GM21576 (cell line): ENCODE data around the gene FAM98C.
"Not testable (repeated sequence)": the region's sequence is repeated elsewhere in the genome, so short reads cannot be mapped to it uniquely, and the experiment has no call there.

ENCODE experiments used
- ATAC-seq: cut with Tn5 transposase; IDR thresholded peaks from one replicate; pipeline ENCODE4 v1.9.1; 2021; ENCODE audit warnings: mild to moderate bottlenecking, moderate library complexity; ENCODE audit not compliant: unreplicated experiment

The FAM98C gene

GRCh38 chr19:38425222-38425809 lies 22.4 kb downstream of the FAM98C start:
- ATAC-seq = no peak

DNA sequence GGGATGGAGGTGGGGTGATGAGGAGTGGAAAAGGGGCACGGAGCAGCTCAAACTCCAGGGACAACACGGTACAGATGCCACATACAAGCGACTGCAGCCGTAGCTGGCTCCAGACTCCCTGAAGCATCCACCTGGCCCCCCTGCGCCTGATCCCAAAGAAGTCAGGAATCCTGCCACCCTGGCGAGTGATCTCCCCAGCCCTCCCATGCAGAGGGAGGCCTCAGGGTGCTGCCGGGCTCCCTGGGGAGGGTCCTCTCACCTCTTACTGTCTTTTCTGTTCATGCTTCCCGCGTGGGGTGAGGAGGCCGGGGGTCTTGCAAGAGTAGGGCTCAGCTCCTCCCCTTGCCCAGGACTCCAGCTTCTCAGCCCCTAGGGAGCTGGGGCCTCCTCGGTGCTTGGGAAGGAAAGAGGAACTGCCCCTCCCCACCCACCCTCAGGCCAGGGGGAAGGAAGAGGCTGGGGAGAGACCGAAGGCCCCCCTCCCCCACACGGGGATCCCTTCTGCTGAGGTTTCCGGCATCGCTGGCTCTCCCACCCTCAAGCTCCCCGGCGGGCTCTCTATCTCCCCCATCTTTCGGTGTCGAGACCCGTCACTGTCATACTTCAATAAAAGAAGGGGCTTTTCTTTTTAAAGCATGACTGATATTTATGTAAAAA lies 23.0 kb downstream of the FAM98C start, which contains the start of gene RASGRP4:
TSS of gene RASGRP4 (minus strand) at position 410 of the 657 bp plus-strand sequence. CDS start at position 282, 128 bp downstream.
- ATAC-seq = no peak

DNA sequence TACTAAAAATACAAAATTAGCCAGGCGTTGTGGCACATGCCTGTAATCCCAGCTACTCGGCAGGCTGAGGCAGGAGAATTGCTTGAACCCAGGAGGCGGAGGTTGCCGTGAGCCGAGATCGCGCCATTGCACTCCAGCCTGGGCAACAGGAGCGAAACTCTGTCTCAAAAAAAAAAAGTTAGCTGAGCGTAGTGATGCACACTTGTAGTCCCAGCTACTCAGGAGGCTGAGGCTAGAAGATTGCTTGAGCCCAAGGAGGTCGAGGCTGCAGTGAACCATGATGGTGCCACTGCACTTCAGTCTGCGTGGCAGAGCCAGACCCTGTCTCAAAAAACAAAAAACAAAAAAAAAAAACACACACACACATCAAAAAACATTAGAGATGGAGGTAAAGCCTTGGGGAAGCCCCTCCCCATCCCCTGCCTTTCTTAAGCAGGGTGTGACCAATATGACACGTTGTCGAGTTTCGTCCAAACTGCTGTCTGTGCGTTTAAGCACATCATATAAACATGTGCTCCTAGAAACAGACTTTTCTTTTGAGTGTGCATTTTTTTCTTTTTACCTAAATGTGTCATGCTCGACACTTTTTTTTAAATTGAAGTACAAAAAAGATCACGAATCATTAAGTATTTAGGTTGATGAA lies 24.3 kb downstream of the FAM98C start:
- ATAC-seq = not testable (repeated sequence)

DNA sequence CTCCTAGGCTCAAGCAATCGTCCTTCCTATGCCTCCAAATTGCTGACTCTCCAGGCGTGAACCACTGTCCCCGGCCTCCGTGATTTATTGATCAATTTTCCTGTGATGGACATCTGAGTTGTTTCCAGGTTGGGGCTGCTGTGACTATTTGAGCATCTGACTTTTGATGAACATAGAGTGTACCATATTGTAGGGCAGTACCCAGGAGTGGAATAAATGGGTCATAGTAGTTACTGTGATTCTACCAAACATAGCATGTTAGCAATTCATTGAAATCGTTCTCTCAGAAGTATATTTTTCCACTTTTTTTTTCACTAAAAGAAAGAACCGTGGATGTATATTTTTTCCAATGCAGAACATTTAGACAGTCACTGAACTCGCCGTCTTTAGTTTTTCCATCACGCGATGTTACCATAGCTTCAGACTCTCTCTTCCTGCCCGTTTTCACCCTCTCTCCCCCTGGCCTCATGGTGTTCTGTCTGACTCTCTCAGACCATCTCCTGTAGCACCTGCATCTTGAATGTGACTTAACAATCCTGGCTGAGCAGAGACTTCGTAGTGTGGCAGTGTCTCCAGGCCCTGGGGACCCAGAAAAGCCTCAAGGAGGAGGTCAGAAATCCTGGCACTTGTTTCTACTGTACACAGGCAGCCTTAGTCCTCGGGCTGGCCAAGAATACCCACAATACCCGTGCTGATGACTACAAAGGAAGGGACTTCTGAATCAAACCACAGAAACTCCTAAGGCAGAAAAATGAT lies 26.3 kb downstream of the FAM98C start:
- ATAC-seq = no peak

- no peak for ATAC-seq
Observed at GRCh38 chr19:38429811-38430156, 26.9 kb downstream of the FAM98C start.

GRCh38 chr19:38430931-38431330 lies 28.0 kb downstream of the FAM98C start:
- ATAC-seq = no peak

- no peak for ATAC-seq
Observed at GRCh38 chr19:38433268-38433733, 30.4 kb downstream of the FAM98C start, which contains the start of gene RYR1. Gene RYR1, plus strand, starts transcription at chr19:38433691. Its CDS starts 139 bp downstream, at chr19:38433830.

DNA sequence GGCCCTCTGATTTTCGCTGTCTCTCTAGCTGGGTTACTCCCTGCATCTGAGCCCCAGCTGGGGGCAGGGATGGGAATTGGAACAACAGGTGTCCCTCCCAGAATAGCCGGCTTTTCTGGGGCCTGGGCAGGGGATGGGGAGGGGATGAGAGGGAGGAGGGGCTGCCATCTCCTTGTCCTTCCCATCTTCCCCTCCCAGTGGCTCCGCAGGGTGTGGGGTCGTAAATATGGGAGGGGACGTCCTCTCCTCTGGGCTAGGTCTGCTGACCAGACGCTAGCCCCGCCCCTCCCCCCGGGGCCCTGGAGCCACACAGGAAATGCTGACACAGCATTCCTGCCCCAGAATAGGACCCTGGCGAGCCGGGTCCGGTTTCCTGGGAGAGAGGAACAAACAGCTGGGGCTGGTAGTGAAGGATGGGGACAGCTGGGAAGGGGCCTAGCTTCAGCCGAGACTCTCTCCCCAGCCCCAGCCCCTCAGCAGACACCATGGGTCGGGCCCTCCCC lies 31.7 kb downstream of the FAM98C start:
- ATAC-seq = no peak

DNA sequence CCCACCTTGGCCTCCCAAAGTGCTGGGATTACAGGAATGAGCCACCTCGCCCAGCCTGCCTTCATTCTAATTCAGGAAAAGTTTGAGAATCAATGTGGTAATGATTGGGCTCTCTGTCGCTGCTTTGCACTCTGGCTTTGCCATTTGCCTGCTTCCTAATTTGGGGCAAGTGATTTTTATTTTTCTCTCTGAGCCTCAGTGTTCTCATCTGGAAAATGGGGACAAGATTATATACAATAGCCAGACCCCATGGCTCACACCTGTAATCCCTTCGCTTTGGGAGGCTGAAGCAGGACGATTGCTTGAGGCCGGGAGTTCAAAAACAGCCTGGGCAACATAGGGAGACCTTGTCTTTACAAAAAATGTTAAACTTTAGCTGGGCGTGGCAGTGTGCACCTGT lies 34.4 kb downstream of the FAM98C start:
- no peak for ATAC-seq

DNA sequence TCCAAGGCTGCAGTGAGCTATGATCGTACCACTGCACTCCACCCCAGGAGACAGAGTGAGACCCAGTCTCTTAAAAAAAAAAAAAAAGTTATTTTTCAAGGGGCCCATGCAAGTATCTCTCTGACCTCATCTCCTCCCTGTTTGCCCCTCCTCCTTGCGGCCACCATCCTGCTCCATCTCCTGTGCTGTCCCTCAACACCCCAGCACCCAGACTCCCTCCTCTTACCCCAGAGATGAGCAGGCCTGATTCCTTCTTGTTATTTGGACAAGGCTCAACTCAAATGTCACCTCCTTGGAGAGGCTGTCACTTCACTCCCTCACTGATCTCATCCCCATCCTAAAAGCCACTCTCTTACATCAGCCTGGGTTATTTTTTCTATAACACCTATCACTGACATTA lies 35.0 kb downstream of the FAM98C start:
- ATAC-seq = no peak

DNA sequence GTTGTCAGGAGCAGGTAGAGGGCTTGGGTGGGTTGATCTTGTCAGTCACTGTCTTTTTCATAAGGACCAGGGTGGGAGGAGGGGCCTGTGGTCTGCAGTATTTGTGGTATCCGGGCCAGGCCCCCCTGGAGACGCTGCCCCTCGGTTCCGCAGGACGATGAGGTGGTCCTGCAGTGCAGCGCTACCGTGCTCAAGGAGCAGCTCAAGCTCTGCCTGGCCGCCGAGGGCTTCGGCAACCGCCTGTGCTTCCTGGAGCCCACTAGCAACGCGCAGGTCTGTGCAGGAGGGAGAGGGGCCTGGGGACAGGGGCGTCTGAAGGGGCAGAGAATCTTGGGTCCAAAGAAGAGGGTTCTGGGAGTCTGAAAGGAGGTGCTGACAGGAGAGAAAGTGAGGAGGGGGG lies 37.7 kb downstream of the FAM98C start:
- no peak for ATAC-seq

DNA sequence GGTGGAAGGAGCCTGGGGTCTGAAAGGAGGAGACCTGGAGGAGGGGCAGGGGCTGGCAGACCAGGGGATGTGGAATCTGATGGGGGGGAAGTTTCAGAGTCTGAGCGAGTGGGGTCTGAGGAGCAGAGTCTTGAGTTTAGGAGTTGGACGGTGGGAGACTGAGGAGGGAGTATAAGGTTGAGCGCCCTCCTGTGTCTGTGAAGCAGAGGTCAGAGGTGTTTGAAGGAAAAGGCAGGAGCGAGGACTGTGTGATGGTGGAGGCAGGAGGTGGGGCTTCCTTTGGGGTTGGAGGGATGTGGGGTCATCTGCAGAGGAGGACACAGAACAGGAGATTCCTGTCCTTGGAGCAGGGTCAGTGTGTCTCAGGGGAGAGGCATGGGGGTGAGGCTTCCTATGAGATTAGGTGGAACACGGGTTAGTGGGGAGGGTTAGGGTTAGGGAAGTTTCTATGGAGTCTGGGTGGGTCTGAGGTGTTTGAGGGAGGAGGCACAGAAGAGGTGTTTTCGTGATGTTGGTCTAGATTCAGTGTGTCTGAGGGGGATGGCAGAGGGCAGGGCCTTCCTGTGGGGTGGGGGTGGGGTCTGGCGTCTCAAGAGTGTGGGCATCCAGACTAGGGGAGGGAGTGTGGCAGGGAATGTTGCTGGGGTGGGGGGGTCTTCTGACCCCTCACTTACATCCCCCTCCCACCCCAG lies 38.9 kb downstream of the FAM98C start:
- no peak for ATAC-seq

DNA sequence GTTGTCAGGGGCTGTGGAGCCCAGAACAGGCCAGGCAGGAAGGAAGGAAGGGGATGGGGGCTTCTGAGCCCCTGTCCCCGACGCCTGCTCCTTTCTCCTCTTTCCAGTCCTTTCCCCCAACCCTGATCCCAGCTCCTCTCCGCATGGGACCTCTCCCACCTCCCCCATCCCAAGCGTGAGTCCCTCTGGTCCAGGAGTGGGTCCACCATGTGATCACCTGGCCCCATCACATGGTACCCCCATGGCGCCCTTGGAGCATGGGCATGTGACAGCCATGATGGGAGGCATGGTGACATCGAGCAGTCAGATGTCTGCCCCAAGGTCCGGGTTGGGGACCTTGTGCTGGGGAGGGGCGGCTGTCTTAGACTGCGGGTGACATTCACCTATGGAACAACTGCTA lies 39.8 kb downstream of the FAM98C start:
- no peak for ATAC-seq

DNA sequence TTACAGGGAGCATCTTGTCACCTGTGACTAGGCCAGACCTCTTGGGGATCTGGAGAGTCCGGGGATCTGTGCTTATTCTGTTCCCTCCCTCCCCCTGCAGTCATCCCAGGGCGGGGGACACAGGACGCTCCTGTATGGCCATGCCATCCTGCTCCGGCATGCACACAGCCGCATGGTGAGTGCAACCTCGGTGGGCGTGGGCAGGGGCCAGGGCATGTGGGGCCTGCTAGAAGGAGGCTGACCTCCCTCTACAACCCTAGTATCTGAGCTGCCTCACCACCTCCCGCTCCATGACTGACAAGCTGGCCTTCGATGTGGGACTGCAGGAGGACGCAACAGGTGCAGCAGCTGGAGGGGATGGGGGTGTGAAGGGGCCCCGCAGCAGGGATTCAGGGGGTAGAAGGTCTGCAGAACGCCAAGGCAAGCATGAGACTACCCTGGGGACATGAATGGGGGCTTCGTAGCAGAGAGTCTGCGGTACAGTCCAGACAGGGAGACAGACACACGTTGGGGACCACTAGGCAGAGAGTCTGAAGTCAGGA lies 40.6 kb downstream of the FAM98C start:
- no peak for ATAC-seq

GRCh38 chr19:38444026-38444425 lies 41.1 kb downstream of the FAM98C start:
- no peak for ATAC-seq

DNA sequence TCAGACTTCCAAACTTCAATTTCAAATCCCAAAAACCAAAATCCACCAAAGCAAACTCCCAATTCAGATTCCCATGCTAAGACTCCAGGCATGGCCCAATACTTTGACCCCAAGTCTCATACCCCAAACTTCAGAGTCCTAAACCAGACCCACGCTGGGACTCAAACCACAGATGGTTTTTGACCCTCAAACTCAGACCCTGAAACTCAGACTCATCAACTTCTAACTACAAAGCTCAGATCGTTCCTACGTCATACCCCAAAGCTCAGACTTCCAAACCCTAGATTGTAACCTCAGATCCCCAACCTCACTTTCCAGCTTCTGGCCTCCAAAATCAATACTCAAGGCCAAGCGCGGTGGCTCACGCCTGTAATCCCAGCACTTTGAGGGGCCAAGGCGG lies 42.5 kb downstream of the FAM98C start:
- no peak for ATAC-seq

GRCh38 chr19:38448225-38448624 lies 45.3 kb downstream of the FAM98C start:
- no peak for ATAC-seq

- ATAC-seq = no peak
Observed at GRCh38 chr19:38449518-38449917, 46.6 kb downstream of the FAM98C start.

- no peak for ATAC-seq
Observed at GRCh38 chr19:38451036-38451435, 48.1 kb downstream of the FAM98C start.

GRCh38 chr19:38451629-38452028 lies 48.7 kb downstream of the FAM98C start:
- no peak for ATAC-seq
